GM18873 (cell line): Measurements from ENCODE around the gene PLXND1.

Experiments
- ATAC-seq: cut with Tn5 transposase; IDR thresholded peaks from one replicate; pipeline ENCODE4 v1.9.1; 2021; ENCODE audit warnings: mild to moderate bottlenecking, moderate library complexity, moderate number of reproducible peaks; ENCODE audit not compliant: unreplicated experiment, low FRiP score

Gene PLXND1

GRCh38 chr3:129627350-129628168 lies 21.1 kb upstream of the PLXND1 start:
- ATAC-seq = peak; percentile 12

GRCh38 chr3:129626744-129627349 lies 20.4 kb upstream of the PLXND1 start:
- ATAC-seq = peak; percentile 70

- no peak for ATAC-seq
Measured at GRCh38 chr3:129625072-129625874, 18.8 kb upstream of the PLXND1 start.

GRCh38 chr3:129624347-129625071 lies 18.0 kb upstream of the PLXND1 start:
- no peak for ATAC-seq

- no peak for ATAC-seq
Measured at GRCh38 chr3:129623447-129624118, 17.1 kb upstream of the PLXND1 start.

- no peak for ATAC-seq
Measured at GRCh38 chr3:129622933-129623332, 16.5 kb upstream of the PLXND1 start.

- ATAC-seq = no peak
Measured at GRCh38 chr3:129622226-129622874, 15.9 kb upstream of the PLXND1 start.

- ATAC-seq = no peak
Measured at GRCh38 chr3:129621626-129622225, 15.2 kb upstream of the PLXND1 start.

- no peak for ATAC-seq
Measured at GRCh38 chr3:129620828-129621559, 14.5 kb upstream of the PLXND1 start.

GRCh38 chr3:129619726-129620162 lies 13.3 kb upstream of the PLXND1 start:
- no peak for ATAC-seq

- no peak for ATAC-seq
Measured at GRCh38 chr3:129618901-129619671, 12.6 kb upstream of the PLXND1 start.

GRCh38 chr3:129618186-129618820 lies 11.8 kb upstream of the PLXND1 start:
- ATAC-seq = no peak

GRCh38 chr3:129617381-129618185 lies 11.1 kb upstream of the PLXND1 start:
- ATAC-seq = no peak

- no peak for ATAC-seq
Measured at GRCh38 chr3:129616713-129617112, 10.2 kb upstream of the PLXND1 start.

- ATAC-seq = no peak
Measured at GRCh38 chr3:129616291-129616690, 9.8 kb upstream of the PLXND1 start.

- ATAC-seq = no peak
Measured at GRCh38 chr3:129615751-129616281, 9.3 kb upstream of the PLXND1 start.
